ENCODE measurements around the gene CCDC180.
A peak's percentile ranks its signal among the peaks of the same experiment; 100 is the strongest.
"Not testable (repeated sequence)": the region's sequence is repeated elsewhere in the genome, so short reads cannot be mapped to it uniquely, and the experiment has no call there.

Gene CCDC180

GRCh38 chr9:97307500-97308163 is at the start of gene CCDC180:
Gene CCDC180 (plus strand): TSS chr9:97307659. CDS start chr9:97308064, 405 bp downstream.
- DNase-seq (ENCODE audit: low read depth) = peak; percentile 60
- peak within 1 kb of the TSS; percentile 41 for H3K4me3 ChIP-seq (ENCODE audit: control insufficient read depth, low read depth, low read length)
- no peak for TF ChIP-seq CTCF (conservative IDR thresholded peaks at IDR 0.05; ENCODE audit: control insufficient read depth, insufficient read depth, low read depth, low read length)

GRCh38 chr9:97259834-97260514 is 47.5 kb upstream of the CCDC180 start:
- H3K4me3 ChIP-seq (ENCODE audit: control insufficient read depth, low read depth, low read length); DNase-seq (ENCODE audit: low read depth): not testable (repeated sequence)

- no peak for TF ChIP-seq CTCF (conservative IDR thresholded peaks at IDR 0.05; ENCODE audit: control insufficient read depth, insufficient read depth, low read depth, low read length)
Measured at GRCh38 chr9:97271292-97271691, 36.2 kb upstream of the CCDC180 start.

GRCh38 chr9:97272072-97272471 is 35.4 kb upstream of the CCDC180 start:
- DNase-seq (ENCODE audit: low read depth) = no peak
- no peak for TF ChIP-seq CTCF (conservative IDR thresholded peaks at IDR 0.05; ENCODE audit: control insufficient read depth, insufficient read depth, low read depth, low read length)
- H3K4me3 ChIP-seq (ENCODE audit: control insufficient read depth, low read depth, low read length) = no peak overlapping the region

More at GRCh38 chr9:97271292-97271691, 36.2 kb upstream of the CCDC180 start:
- no peak for DNase-seq (ENCODE audit: low read depth)
- no peak overlapping the region for H3K4me3 ChIP-seq (ENCODE audit: control insufficient read depth, low read depth, low read length)

GRCh38 chr9:97276310-97276852 is 31.1 kb upstream of the CCDC180 start:
- no peak for TF ChIP-seq CTCF (conservative IDR thresholded peaks at IDR 0.05; ENCODE audit: control insufficient read depth, insufficient read depth, low read depth, low read length)
- no peak for DNase-seq (ENCODE audit: low read depth)
- no peak overlapping the region for H3K4me3 ChIP-seq (ENCODE audit: control insufficient read depth, low read depth, low read length)

- no peak for TF ChIP-seq CTCF (conservative IDR thresholded peaks at IDR 0.05; ENCODE audit: control insufficient read depth, insufficient read depth, low read depth, low read length)
- no peak for DNase-seq (ENCODE audit: low read depth)
- no peak overlapping the region for H3K4me3 ChIP-seq (ENCODE audit: control insufficient read depth, low read depth, low read length)
Measured at GRCh38 chr9:97277953-97278352, 29.5 kb upstream of the CCDC180 start.

GRCh38 chr9:97280755-97281330 is 26.6 kb upstream of the CCDC180 start:
- H3K4me3 ChIP-seq (ENCODE audit: control insufficient read depth, low read depth, low read length) = no peak overlapping the region
- TF ChIP-seq CTCF (conservative IDR thresholded peaks at IDR 0.05; ENCODE audit: control insufficient read depth, insufficient read depth, low read depth, low read length) = no peak
- no peak for DNase-seq (ENCODE audit: low read depth)
